ENCODE data around the gene HSPA12B.

DNA sequence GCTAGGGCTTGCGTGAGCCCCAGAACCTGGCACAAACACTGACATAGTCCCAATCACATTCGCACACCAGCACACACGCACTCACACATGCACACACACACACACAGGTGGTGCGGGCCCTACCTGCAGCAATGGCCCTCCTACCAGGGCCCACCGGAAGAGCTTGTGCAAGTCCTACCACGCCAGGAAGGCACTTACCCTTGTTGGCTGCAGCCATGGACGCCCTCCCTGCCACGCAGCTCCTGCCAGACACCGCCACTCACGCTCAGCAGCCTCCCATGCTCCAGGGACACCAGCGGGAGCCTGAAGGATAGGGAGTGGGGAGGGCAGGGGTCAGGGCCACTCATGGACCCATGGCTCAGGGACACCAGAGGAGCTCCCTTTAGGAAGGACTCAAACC, 27.4 kb downstream of the HSPA12B start:
- TF ChIP-seq POLR2AphosphoS5 (IDR thresholded peaks at IDR 0.05) (no peak), POLR2A (IDR thresholded peaks at IDR 0.05) (no peak)

All from prostate gland (tissue), 1 donor.